DOHH2 (cell line): ENCODE results near the gene CTBS.
A peak's percentile ranks its signal among the peaks of the same experiment; 100 is the strongest.
"Not testable (repeated sequence)": the region's sequence is repeated elsewhere in the genome, so short reads cannot be mapped to it uniquely, and the experiment has no call there.

ENCODE experiments used
- H3F3A ChIP-seq: fragments of 200-600 bp; sonication (generic), shearing (Covaris generic); 2 replicates; pipeline ENCODE4 v1.6.0; 2016; ENCODE audit warnings: antibody characterized with exemption, mild to moderate bottlenecking; ENCODE audit not compliant: control insufficient read depth, insufficient read depth
- H3K27ac ChIP-seq: fragments of 200-600 bp; sonication (generic); 2 replicates; pipeline ENCODE4 v1.5.1; 2014; ENCODE audit warnings: low read depth, mild to moderate bottlenecking, low read length, moderate library complexity
- H3K27me3 ChIP-seq: fragments of 200-600 bp; sonication (generic); 2 replicates; pipeline ENCODE4 v1.6.1; 2014; ENCODE audit warnings: mild to moderate bottlenecking, low read length, mixed read lengths; ENCODE audit not compliant: control insufficient read depth
- H3K36me3 ChIP-seq: fragments of 200-600 bp; sonication (generic); 2 replicates; pipeline ENCODE4 v1.6.1; 2014; ENCODE audit warnings: mild to moderate bottlenecking, low read length, moderate library complexity, mixed read lengths; ENCODE audit not compliant: control insufficient read depth
- H3K4me1 ChIP-seq: fragments of 200-600 bp; sonication (generic); 2 replicates; pipeline ENCODE4 v1.6.1; 2014; ENCODE audit warnings: mild to moderate bottlenecking, low read length, mixed read lengths; ENCODE audit not compliant: control insufficient read depth
- H3K4me2 ChIP-seq: fragments of 200-600 bp; sonication (generic); 2 replicates; pipeline ENCODE4 v1.6.0; 2014; ENCODE audit warnings: mild to moderate bottlenecking, low read length, moderate library complexity
- H3K4me3 ChIP-seq: fragments of 200-600 bp; sonication (generic); 2 replicates; pipeline ENCODE4 v1.5.1; 2014; ENCODE audit warnings: mild to moderate bottlenecking, low read length, mixed read lengths
- H3K79me2 ChIP-seq: fragments of 200-600 bp; sonication (generic); 2 replicates; pipeline ENCODE4 v1.6.1; 2014; ENCODE audit warnings: mild to moderate bottlenecking, low read length, mixed read lengths; ENCODE audit not compliant: control insufficient read depth
- H3K9me2 ChIP-seq: fragments of 200-600 bp; sonication (generic); replicated peaks from 2 replicates; pipeline ENCODE4 v1.6.1; 2014; ENCODE audit warnings: mild to moderate bottlenecking, low read length, mixed read lengths; ENCODE audit not compliant: control insufficient read depth
- H3K9me3 ChIP-seq: fragments of 200-600 bp; sonication (generic); 2 replicates; pipeline ENCODE4 v1.6.1; 2014; ENCODE audit warnings: antibody characterized with exemption, low read length, mixed read lengths; ENCODE audit not compliant: control insufficient read depth, insufficient read depth
- H4K20me1 ChIP-seq: fragments of 200-600 bp; sonication (generic); 2 replicates; pipeline ENCODE4 v1.6.0; 2014; ENCODE audit warnings: low read depth, mild to moderate bottlenecking, antibody characterized with exemption, low read length, moderate library complexity; ENCODE audit not compliant: control insufficient read depth, insufficient read depth
- CTCF ChIP-seq: fragments of 200-600 bp; sonication (generic); IDR thresholded peaks from one replicate; pipeline ENCODE4 v1.5.1; 2014; ENCODE audit warnings: antibody characterized with exemption, mild to moderate bottlenecking, low read depth, low read length; ENCODE audit not compliant: poor library complexity, severe bottlenecking
- EZH2phosphoT487 ChIP-seq: fragments of 200-600 bp; sonication (generic); IDR thresholded peaks from 2 replicates; pipeline ENCODE4 v1.6.1; 2017; ENCODE audit warnings: borderline replicate concordance, mild to moderate bottlenecking, antibody characterized with exemption, low read length, moderate library complexity, mixed read lengths

CTBS gene

GRCh38 chr1:84509029-84509428 lies 65.2 kb downstream of the CTBS start:
- Histone ChIP-seq H3K4me2 (no peak overlapping the region), H3F3A (peaks cover 16% of the 10 kb centered on the region), H3K4me3 (no peak overlapping the region), H4K20me1 (peaks cover 8% of the 10 kb centered on the region; the same call in 1 of the 2 replicates), H3K4me1 (peaks cover 18% of the 10 kb centered on the region), H3K9me3 (peaks cover 8% of the 10 kb centered on the region), H3K27ac (no peak overlapping the region), H3K9me2 (no peaks in the 10 kb centered on the region), H3K79me2 (peaks cover 29% of the 10 kb centered on the region), H3K27me3 (no peaks in the 10 kb centered on the region), H3K36me3 (peaks cover 16% of the 10 kb centered on the region)
- TF ChIP-seq CTCF (no peak), EZH2phosphoT487 (no peak)

GRCh38 chr1:84508510-84508909 lies 65.7 kb downstream of the CTBS start:
- Histone ChIP-seq H3K27me3 (no peaks in the 10 kb centered on the region), H3K9me2 (no peaks in the 10 kb centered on the region), H3K27ac (no peak overlapping the region), H3K36me3 (peaks cover 21% of the 10 kb centered on the region), H3K4me2 (no peak overlapping the region), H4K20me1 (peaks cover 13% of the 10 kb centered on the region; the same call in 1 of the 2 replicates), H3K4me1 (peaks cover 23% of the 10 kb centered on the region), H3K79me2 (peaks cover 34% of the 10 kb centered on the region), H3K9me3 (peaks cover 8% of the 10 kb centered on the region), H3F3A (peaks cover 20% of the 10 kb centered on the region), H3K4me3 (no peak overlapping the region)
- no peak for TF ChIP-seq EZH2phosphoT487
- TF ChIP-seq CTCF: no peak

GRCh38 chr1:84507887-84508286 lies 66.4 kb downstream of the CTBS start:
- peak overlapping the region; percentile 89 for H3K4me2 ChIP-seq
- H4K20me1 ChIP-seq: peaks cover 16% of the 10 kb centered on the region; the same call in 1 of the 2 replicates
- H3K9me2 ChIP-seq, H3K27ac ChIP-seq, H3K27me3 ChIP-seq, H3K9me3 ChIP-seq: not testable (repeated sequence)
- peaks cover 20% of the 10 kb centered on the region for H3F3A ChIP-seq
- H3K36me3 ChIP-seq: peaks cover 26% of the 10 kb centered on the region
- H3K79me2 ChIP-seq: peaks cover 41% of the 10 kb centered on the region
- H3K4me1 ChIP-seq: peaks cover 29% of the 10 kb centered on the region
- peak overlapping the region; percentile 94 for H3K4me3 ChIP-seq

GRCh38 chr1:84506729-84507453 lies 67.3 kb downstream of the CTBS start:
- Histone ChIP-seq H3K27ac (peak overlapping the region; percentile 87), H3K4me1 (peaks cover 30% of the 10 kb centered on the region), H3K4me2 (peak overlapping the region; percentile 89), H3K9me3 (peaks cover 8% of the 10 kb centered on the region), H3K36me3 (peaks cover 31% of the 10 kb centered on the region), H3K4me3 (peak overlapping the region; percentile 94), H3K27me3 (no peaks in the 10 kb centered on the region), H4K20me1 (peaks cover 16% of the 10 kb centered on the region; the same call in 1 of the 2 replicates), H3K9me2 (no peaks in the 10 kb centered on the region), H3K79me2 (peaks cover 51% of the 10 kb centered on the region), H3F3A (peaks cover 23% of the 10 kb centered on the region)
- no peak for TF ChIP-seq CTCF
